Activated naive CD4-positive, alpha-beta T cell treated with anti-CD3 and anti-CD28 coated beads, Interleukin-2, amount 10 ng/mL, durations not matched to agents 7 days and 5 days (primary cell): Measurements from ENCODE around the gene P2RY8.
"Not testable (repeated sequence)": the region's sequence is repeated elsewhere in the genome, so short reads cannot be mapped to it uniquely, and the experiment has no call there.

Source experiments
- CTCF ChIA-PET: fragments of 350-600 bp; sonication (Branson Sonifier 250); formaldehyde crosslinking; loops from one replicate; lab custom pipeline; 2021; ENCODE audit warnings: antibody characterized with exemption; lab: Charles Lee
- DNase-seq: peaks from one replicate; pipeline ENCODE4 v3.0.0-alpha.2; 2020
- H3K27ac Mint-ChIP-seq: one replicate; pipeline ENCODE4 v1.8.0; 2021; ENCODE audit warnings: mild to moderate bottlenecking, moderate library complexity, mixed read lengths
- H3K27me3 Mint-ChIP-seq: one replicate; pipeline ENCODE4 v1.8.0; 2021; ENCODE audit warnings: mild to moderate bottlenecking, mixed read lengths
- H3K36me3 Mint-ChIP-seq: one replicate; pipeline ENCODE4 v1.8.0; 2021; ENCODE audit warnings: mixed read lengths
- H3K4me1 Mint-ChIP-seq: one replicate; pipeline ENCODE4 v1.8.0; 2021; ENCODE audit warnings: mixed read lengths
- H3K4me3 Mint-ChIP-seq: one replicate; pipeline ENCODE4 v1.8.0; 2021; ENCODE audit warnings: mild to moderate bottlenecking, moderate library complexity, mixed read lengths
- H3K9me3 Mint-ChIP-seq: one replicate; pipeline ENCODE4 v1.8.0; 2021; ENCODE audit warnings: mixed read lengths

P2RY8 gene

DNA sequence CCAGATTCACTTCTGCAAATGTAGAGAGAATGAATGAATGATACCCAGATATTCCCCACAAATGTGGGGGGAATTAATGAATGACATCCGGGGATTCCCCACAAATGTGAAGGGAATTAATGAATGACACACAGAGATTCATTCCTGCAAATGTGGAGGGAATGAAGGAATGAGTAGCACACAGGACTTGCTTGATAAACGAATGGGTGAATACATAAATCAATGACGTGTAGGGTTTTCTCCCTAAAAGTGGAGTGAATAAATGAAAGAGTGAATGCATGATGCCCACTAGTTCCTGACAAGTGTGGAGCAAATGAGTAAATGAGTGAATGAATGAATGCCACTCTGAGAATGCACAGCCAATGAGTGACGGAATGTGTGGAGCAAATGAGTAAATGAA lies 45.7 kb downstream of the P2RY8 start:
- H3K4me3 Mint-ChIP-seq, H3K9me3 Mint-ChIP-seq, DNase-seq, H3K27me3 Mint-ChIP-seq, CTCF ChIA-PET: not testable (repeated sequence)
- Mint-ChIP-seq H3K27ac (peak overlapping the region; percentile 60), H3K36me3 (peaks cover 60% of the 10 kb centered on the region), H3K4me1 (peaks cover 52% of the 10 kb centered on the region)

- H3K4me3 Mint-ChIP-seq, DNase-seq, H3K27me3 Mint-ChIP-seq, CTCF ChIA-PET, H3K27ac Mint-ChIP-seq: not testable (repeated sequence)
- peaks cover 11% of the 10 kb centered on the region for H3K9me3 Mint-ChIP-seq
- H3K36me3 Mint-ChIP-seq, result peaks cover 62% of the 10 kb centered on the region
- H3K4me1 Mint-ChIP-seq, result peaks cover 53% of the 10 kb centered on the region
Measured at GRCh38 chrX:1490723-1491122, 46.3 kb downstream of the P2RY8 start.

DNA sequence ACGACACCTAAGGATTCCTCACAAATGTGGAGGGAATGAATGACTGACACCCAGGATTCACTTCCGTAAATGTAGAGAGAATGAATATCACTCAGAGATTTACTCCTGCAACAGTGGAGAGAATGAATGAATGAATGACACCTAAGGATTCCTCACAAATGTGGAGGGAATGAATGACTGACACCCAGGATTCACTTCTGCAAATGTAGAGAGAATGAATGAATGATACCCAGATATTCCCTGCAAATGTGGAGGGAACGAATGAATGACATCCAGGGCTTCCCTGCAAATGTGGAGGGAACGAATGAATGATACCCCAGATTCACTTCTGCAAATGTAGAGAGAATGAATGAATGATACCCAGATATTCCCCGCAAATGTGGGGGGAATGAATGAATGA lies 47.6 kb downstream of the P2RY8 start:
- H3K4me3 Mint-ChIP-seq, H3K27me3 Mint-ChIP-seq, CTCF ChIA-PET, H3K27ac Mint-ChIP-seq: not testable (repeated sequence)
- H3K4me1 Mint-ChIP-seq, result peaks cover 47% of the 10 kb centered on the region
- peaks cover 59% of the 10 kb centered on the region for H3K36me3 Mint-ChIP-seq
- peak; percentile 5 for DNase-seq
- H3K9me3 Mint-ChIP-seq, result peaks cover 11% of the 10 kb centered on the region

- Mint-ChIP-seq H3K4me3 (no peak overlapping the region), H3K27me3 (peaks cover 3% of the 10 kb centered on the region), H3K36me3 (peaks cover 65% of the 10 kb centered on the region), H3K9me3 (peaks cover 11% of the 10 kb centered on the region), H3K27ac (peak overlapping the region; percentile 64), H3K4me1 (peaks cover 47% of the 10 kb centered on the region)
- no peak for DNase-seq
- CTCF ChIA-PET, result no interaction called here
Measured at GRCh38 chrX:1488745-1489144, 48.2 kb downstream of the P2RY8 start.

DNA sequence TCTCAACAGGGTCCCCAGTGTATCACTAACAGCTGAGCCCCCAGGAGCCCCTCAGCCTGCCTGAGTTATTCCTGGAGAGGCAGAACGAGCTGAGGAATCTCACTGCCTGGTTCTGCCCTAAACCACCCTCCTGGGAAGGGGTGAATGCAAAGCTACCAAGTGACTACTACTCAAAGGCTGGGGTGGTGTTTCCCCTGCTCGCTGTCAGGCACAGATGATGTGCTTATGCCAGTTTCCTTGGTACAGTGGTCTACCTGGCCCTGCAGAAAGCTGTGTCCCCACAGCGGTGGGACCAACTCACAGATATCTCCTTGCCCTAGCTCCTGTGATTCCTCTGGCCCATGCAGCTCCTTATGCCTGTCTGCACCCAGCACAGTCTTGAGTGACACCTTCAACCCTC lies 48.8 kb downstream of the P2RY8 start:
- peaks cover 66% of the 10 kb centered on the region for H3K36me3 Mint-ChIP-seq
- DNase-seq, result no peak
- H3K4me1 Mint-ChIP-seq, result peaks cover 47% of the 10 kb centered on the region
- H3K27ac Mint-ChIP-seq, result no peak overlapping the region
- H3K4me3 Mint-ChIP-seq, result no peak overlapping the region
- H3K27me3 Mint-ChIP-seq, result peaks cover 3% of the 10 kb centered on the region
- CTCF ChIA-PET, result no interaction called here
- H3K9me3 Mint-ChIP-seq, result peaks cover 11% of the 10 kb centered on the region

DNA sequence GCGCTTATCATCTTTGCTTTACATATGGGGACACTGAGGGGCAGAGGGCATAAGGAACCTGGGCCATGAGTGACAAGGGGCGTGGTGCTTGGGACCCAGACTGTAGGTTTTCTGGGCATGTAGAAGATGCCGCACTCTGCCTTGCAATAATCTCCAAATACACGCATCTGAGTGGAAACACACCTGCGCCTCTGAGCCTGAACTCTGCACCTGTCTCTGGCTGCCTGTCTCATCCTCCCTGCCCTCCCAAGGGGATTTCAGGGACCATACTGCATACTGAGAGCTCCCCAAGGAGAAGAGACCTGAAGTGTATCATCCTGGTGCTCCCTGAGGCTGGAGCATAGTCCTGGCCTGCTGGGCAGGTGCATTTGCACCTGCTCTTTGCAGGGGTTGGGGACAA lies 49.6 kb downstream of the P2RY8 start:
- Mint-ChIP-seq H3K4me1 (peaks cover 46% of the 10 kb centered on the region), H3K4me3 (no peak overlapping the region), H3K27me3 (peaks cover 3% of the 10 kb centered on the region), H3K9me3 (peaks cover 11% of the 10 kb centered on the region), H3K36me3 (peaks cover 65% of the 10 kb centered on the region), H3K27ac (no peak overlapping the region)
- CTCF ChIA-PET, result no interaction called here
- peak; percentile 9 for DNase-seq

DNA sequence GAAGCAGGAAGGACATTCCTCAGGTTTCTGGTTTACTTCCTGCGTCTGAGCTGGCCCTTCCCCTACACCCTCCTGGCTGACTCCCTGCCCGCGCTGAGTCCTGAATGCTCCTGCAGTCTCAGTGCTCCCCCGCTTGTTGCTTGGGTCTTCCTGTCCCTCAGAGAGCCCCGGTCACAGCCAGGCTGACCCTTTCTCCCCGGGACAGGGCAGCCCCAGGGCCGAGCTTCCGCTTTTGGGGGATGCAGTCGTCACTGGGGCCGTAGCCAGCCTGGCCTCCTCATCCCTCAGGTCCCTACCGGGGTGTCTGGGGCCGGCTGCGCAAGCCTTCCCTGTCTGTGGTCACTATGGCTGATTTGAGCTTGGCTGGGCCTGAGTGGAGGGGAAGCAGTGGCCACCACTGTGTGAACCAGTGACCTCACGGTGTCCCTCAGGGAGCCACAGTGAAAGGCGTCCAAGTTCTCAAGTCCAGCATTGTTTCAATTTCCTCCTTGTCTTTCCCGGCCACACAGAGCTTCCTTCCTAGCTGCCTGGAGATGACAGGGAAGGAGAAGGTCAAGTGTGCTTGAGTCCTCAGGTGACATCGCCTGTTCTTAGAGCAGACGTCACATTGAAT lies 50.1 kb downstream of the P2RY8 start:
- Mint-ChIP-seq H3K4me3 (no peak overlapping the region), H3K27me3 (peaks cover 3% of the 10 kb centered on the region), H3K9me3 (peaks cover 11% of the 10 kb centered on the region), H3K27ac (no peak overlapping the region), H3K4me1 (peaks cover 46% of the 10 kb centered on the region), H3K36me3 (peaks cover 65% of the 10 kb centered on the region)
- CTCF ChIA-PET, result no interaction called here
- DNase-seq, result peak; percentile 6

- Mint-ChIP-seq H3K27ac (peak overlapping the region; percentile 38), H3K4me1 (peaks cover 46% of the 10 kb centered on the region), H3K27me3 (peaks cover 6% of the 10 kb centered on the region), H3K4me3 (no peak overlapping the region), H3K36me3 (peaks cover 62% of the 10 kb centered on the region), H3K9me3 (peaks cover 5% of the 10 kb centered on the region)
- no peak for DNase-seq
- CTCF ChIA-PET, result no interaction called here
Measured at GRCh38 chrX:1486177-1486576, 50.8 kb downstream of the P2RY8 start.

GRCh38 chrX:1485033-1485432 lies 52.0 kb downstream of the P2RY8 start:
- H3K27ac Mint-ChIP-seq, result no peak overlapping the region
- H3K4me1 Mint-ChIP-seq, result peaks cover 57% of the 10 kb centered on the region
- H3K4me3 Mint-ChIP-seq, result no peak overlapping the region
- CTCF ChIA-PET, result no interaction called here
- peaks cover 4% of the 10 kb centered on the region for H3K9me3 Mint-ChIP-seq
- DNase-seq, result peak; percentile 18
- peaks cover 6% of the 10 kb centered on the region for H3K27me3 Mint-ChIP-seq
- peaks cover 67% of the 10 kb centered on the region for H3K36me3 Mint-ChIP-seq

GRCh38 chrX:1484638-1485019 lies 52.4 kb downstream of the P2RY8 start:
- Mint-ChIP-seq H3K4me3 (no peak overlapping the region), H3K4me1 (peaks cover 61% of the 10 kb centered on the region), H3K27me3 (peaks cover 6% of the 10 kb centered on the region), H3K27ac (peak overlapping the region; percentile 67), H3K36me3 (peaks cover 71% of the 10 kb centered on the region), H3K9me3 (peaks cover 6% of the 10 kb centered on the region)
- no peak for DNase-seq
- CTCF ChIA-PET, result no interaction called here

GRCh38 chrX:1483843-1484637 lies 52.9 kb downstream of the P2RY8 start:
- CTCF ChIA-PET, result no interaction called here
- DNase-seq, result no peak
- peak overlapping the region; percentile 84 for H3K27ac Mint-ChIP-seq
- H3K4me3 Mint-ChIP-seq, result no peak overlapping the region
- H3K9me3 Mint-ChIP-seq, result peaks cover 12% of the 10 kb centered on the region
- peaks cover 67% of the 10 kb centered on the region for H3K4me1 Mint-ChIP-seq
- peaks cover 72% of the 10 kb centered on the region for H3K36me3 Mint-ChIP-seq
- peaks cover 6% of the 10 kb centered on the region for H3K27me3 Mint-ChIP-seq

- Mint-ChIP-seq H3K4me1 (peaks cover 74% of the 10 kb centered on the region), H3K9me3 (peaks cover 17% of the 10 kb centered on the region), H3K36me3 (peaks cover 72% of the 10 kb centered on the region), H3K4me3 (peak overlapping the region; percentile 75), H3K27ac (peak overlapping the region; percentile 100)
- DNase-seq, H3K27me3 Mint-ChIP-seq, CTCF ChIA-PET: not testable (repeated sequence)
Measured at GRCh38 chrX:1482530-1482928, 54.5 kb downstream of the P2RY8 start.

DNA sequence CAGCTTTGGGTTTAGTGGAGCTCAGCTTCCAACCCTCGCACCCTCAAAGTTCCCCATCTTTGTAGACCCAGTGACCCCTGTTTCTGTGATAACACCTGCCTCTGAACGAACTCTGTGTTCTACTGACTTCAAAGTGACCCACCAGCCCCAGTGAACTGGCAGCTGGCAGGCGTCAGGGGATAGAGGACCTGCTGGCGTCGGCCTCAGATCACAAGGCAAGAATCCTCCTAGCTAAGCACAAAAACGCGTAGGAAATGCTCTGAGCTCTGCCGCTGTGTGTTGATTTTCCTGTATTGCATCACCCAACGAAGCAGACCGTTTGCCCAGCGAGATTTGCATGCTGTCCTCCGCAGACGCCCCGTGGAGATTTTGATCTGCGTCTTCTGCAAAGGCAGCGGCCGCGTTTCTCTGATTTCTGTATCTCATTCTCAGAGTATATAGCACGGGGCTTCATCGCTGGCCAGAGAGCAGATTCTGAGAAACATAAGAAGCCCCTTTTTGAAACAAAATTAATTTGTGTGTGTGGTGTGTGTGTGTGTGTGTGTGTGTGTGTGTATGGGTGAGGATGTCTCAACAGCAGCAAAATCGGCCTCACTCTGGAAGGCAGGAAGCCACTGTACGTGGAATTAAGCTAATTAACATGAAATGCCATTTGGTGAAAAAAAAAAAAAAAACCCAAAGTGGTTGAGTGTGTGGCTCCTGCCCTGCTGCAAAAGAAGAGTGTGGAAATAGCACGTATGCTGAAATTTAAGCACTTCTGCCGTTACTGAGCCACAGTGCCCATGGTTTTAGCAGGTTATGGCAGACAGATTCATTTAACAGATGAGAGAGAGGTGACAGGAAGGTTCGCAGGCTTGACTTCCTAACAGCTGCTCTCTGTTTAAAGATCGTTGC lies 55.1 kb downstream of the P2RY8 start:
- H3K9me3 Mint-ChIP-seq, result peaks cover 19% of the 10 kb centered on the region
- H3K27me3 Mint-ChIP-seq, result peaks cover 6% of the 10 kb centered on the region
- peak overlapping the region; percentile 100 for H3K27ac Mint-ChIP-seq
- peaks cover 77% of the 10 kb centered on the region for H3K4me1 Mint-ChIP-seq
- DNase-seq, result peak; percentile 88
- H3K36me3 Mint-ChIP-seq, result peaks cover 71% of the 10 kb centered on the region
- CTCF ChIA-PET, result no interaction called here
- H3K4me3 Mint-ChIP-seq, result peak overlapping the region; percentile 75

GRCh38 chrX:1480082-1480785 lies 56.8 kb downstream of the P2RY8 start:
- peaks cover 73% of the 10 kb centered on the region for H3K36me3 Mint-ChIP-seq
- peak; percentile 18 for DNase-seq
- peaks cover 19% of the 10 kb centered on the region for H3K9me3 Mint-ChIP-seq
- peaks cover 85% of the 10 kb centered on the region for H3K4me1 Mint-ChIP-seq
- peaks cover 6% of the 10 kb centered on the region for H3K27me3 Mint-ChIP-seq
- H3K27ac Mint-ChIP-seq, result peak overlapping the region; percentile 100
- H3K4me3 Mint-ChIP-seq, result peak overlapping the region; percentile 10
- CTCF ChIA-PET, result no interaction called here
